Ovary (tissue), 9 donors: Measurements from ENCODE around the gene KCNG2. TPM values are rescaled to one million over a fixed set of nuclear protein-coding genes. Genes with fewer than 3 reads are reported as not detected.

Experiments
- DNase-seq, 5 donors: peaks; one replicate each; pipeline ENCODE4 v3.0.0-alpha.2; 2019 to 2020
- H3K27ac ChIP-seq, 2 donors: fragments of 200-600 bp; one replicate each; pipeline versions ENCODE4 v1.5.1 to v1.8.0; 2019 to 2022
- H3K27me3 ChIP-seq: fragments of 200-600 bp; one replicate; pipeline ENCODE4 v1.8.0; 2022
- H3K36me3 ChIP-seq: fragments of 200-600 bp; sonication (generic); one replicate; pipeline ENCODE4 v1.5.1; 2019
- H3K4me1 ChIP-seq: one replicate; pipeline ENCODE4 v1.8.1; 2013; ENCODE audit warnings: mild to moderate bottlenecking, moderate library complexity; ENCODE audit not compliant: insufficient read depth
- H3K4me3 ChIP-seq: fragments of 200-600 bp; sonication (generic); one replicate; pipeline ENCODE4 v1.5.1; 2017
- H3K9me3 ChIP-seq, 2 donors: fragments of 200-600 bp in 1 of 2; sonication (generic) in 1 of 2; one replicate each; pipeline versions ENCODE4 v1.5.1 to v1.8.1; 2013 to 2019; ENCODE audit warnings: mild to moderate bottlenecking in 1 of 2, moderate library complexity in 1 of 2
- CTCF ChIP-seq, 3 donors: fragments of 450-650 bp in 2 of 3; fragments of 200-600 bp in 1 of 3; IDR thresholded peaks; one replicate each; pipeline versions ENCODE4 v1.5.1 to v1.8.0; 2016 to 2022; ENCODE audit warnings: antibody characterized with exemption in 3 of 3, mild to moderate bottlenecking in 1 of 3
- EP300 ChIP-seq: sonication (generic); formaldehyde crosslinking; IDR thresholded peaks from one replicate; pipeline ENCODE4 v1.6.1; 2017; ENCODE audit warnings: antibody characterized with exemption
- POLR2A ChIP-seq: fragments of 450-650 bp; IDR thresholded peaks from one replicate; pipeline ENCODE4 v1.6.1; 2017; ENCODE audit warnings: antibody characterized with exemption, mild to moderate bottlenecking, moderate library complexity
- WGBS, 3 donors: extraction: QIAGEN DNeasy Blood & Tissue Kit in 1 of 3; methylation state at CpG; one replicate each; pipeline versions ENCODE4 v1.1.5 to v1.1.7; 2013 to 2017; 5-methylcytosine and 5-hydroxymethylcytosine counted together
- intact Hi-C, 4 donors: fragments of 100-400 bp; cut with DNase I; formaldehyde crosslinking; loops; one replicate each; pipeline versions ENCODE4 v1.11.0 to v1.15.1; 2022 to 2023
- polyA plus RNA-seq, 2 donors: library from polyadenylated mRNA; stranded (reverse); fragments of 200-250 nt in 1 of 2; fragments of 350-450 nt in 1 of 2; fragmentation: Illumina TruSeq in 1 of 2; extraction: RNeasy Lipid Tissue Mini Kit (QIAGEN cat#74804) in 1 of 2; gene quantifications; one replicate each; pipeline ENCODE4 v1.2.3, GENCODE V29; 2013 to 2014
- total RNA-seq, 7 donors: library from RNA; depleted of rRNA in 2 of 7; stranded (reverse); fragments of >200 nt in 2 of 7; fragmentation: NEBNext Ultra II Directional in 3 of 7; extraction: Animal tissue kit (Norgen Biotek cat#: 25700) in 3 of 7; gene quantifications; one replicate each; pipeline versions ENCODE4 v1.1.0 to v1.2.4, GENCODE V29; 2016 to 2023
- donor health status: DM: no; HTN: no; CAD: no; lungs with moderate emphysema.
- donor health status: DM: no; HTN: no; CAD: no.
- donor health status: Bipolar disorder and iron deficiency.
- donor health status: DM: yes; HTN: yes; CAD: no.
- donor health status: DM: no; HTN: no; CAD: no.
- donor health status: DM: yes; HTN: yes; CAD: no.

Gene KCNG2
- total and polyA plus RNA-seq, 9 donors, result 0.10 to 0.80 (median 0.21) TPM; not detected in 3

GRCh38 chr18:79938196-79938595, 140.5 kb downstream of the KCNG2 start:
- intact Hi-C loops, result no loop called here
- TF ChIP-seq EP300 (no peak), CTCF (IDR thresholded peaks at IDR 0.05) (no peak), POLR2A (no peak)
- Histone ChIP-seq H3K4me3 (no peak overlapping the region), H3K4me1 (peaks cover 2% of the 10 kb centered on the region), H3K27me3 (no peaks in the 10 kb centered on the region), H3K36me3 (no peaks in the 10 kb centered on the region), H3K9me3 (no peaks in the 10 kb centered on the region), H3K27ac (no peak overlapping the region)
- 90 to 92% (median 91%) methylated on average over 9 of the region's 9 CpGs for WGBS, 3 donors
- DNase-seq, result peak in 2 of 5 donors; percentile 1 to 4

- H3K4me3 ChIP-seq, result no peak overlapping the region
- H3K9me3 ChIP-seq, result no peaks in the 10 kb centered on the region
- 75 to 78% (median 78%) methylated on average over 5 of the region's 5 CpGs for WGBS, 3 donors
- TF ChIP-seq EP300 (no peak), CTCF (IDR thresholded peaks at IDR 0.05) (no peak), POLR2A (no peak)
- no peak for DNase-seq
- no peaks in the 10 kb centered on the region for H3K36me3 ChIP-seq
- H3K27me3 ChIP-seq, result no peaks in the 10 kb centered on the region
- intact Hi-C loops, result no loop called here
- H3K4me1 ChIP-seq, result peaks cover 4% of the 10 kb centered on the region
- no peak overlapping the region for H3K27ac ChIP-seq
These were observed 141.4 kb downstream of the KCNG2 start for GRCh38 chr18:79939096-79939495.

- intact Hi-C loops, result no loop called here
- TF ChIP-seq POLR2A (no peak), CTCF (IDR thresholded peaks at IDR 0.05) (no peak), EP300 (no peak)
- Histone ChIP-seq H3K27ac (no peak overlapping the region), H3K36me3 (no peaks in the 10 kb centered on the region), H3K4me3 (no peak overlapping the region), H3K9me3 (no peaks in the 10 kb centered on the region), H3K4me1 (peaks cover 11% of the 10 kb centered on the region), H3K27me3 (no peaks in the 10 kb centered on the region)
- DNase-seq, result peak in 3 of 5 donors; percentile 5 to 19 (median 9)
- 92 to 96% (median 95%) methylated on average over 18 of the region's 18 CpGs for WGBS, 3 donors
These were observed 142.5 kb downstream of the KCNG2 start for GRCh38 chr18:79940126-79940813.

- TF ChIP-seq EP300 (no peak), CTCF (IDR thresholded peaks at IDR 0.05) (no peak), POLR2A (no peak)
- no peaks in the 10 kb centered on the region for H3K36me3 ChIP-seq
- peaks cover 11% of the 10 kb centered on the region for H3K4me1 ChIP-seq
These were observed 143.2 kb downstream of the KCNG2 start for GRCh38 chr18:79940814-79941472.

More at GRCh38 chr18:79940814-79941472, 143.2 kb downstream of the KCNG2 start:
- Histone ChIP-seq H3K4me3 (no peak overlapping the region), H3K27ac (no peak overlapping the region), H3K27me3 (no peaks in the 10 kb centered on the region), H3K9me3 (no peaks in the 10 kb centered on the region)
- DNase-seq, result peak in 4 of 5 donors; percentile 6 to 33 (median 20)
- intact Hi-C loops, result no loop called here
- 76 to 91% (median 83%) methylated on average over 12 to 17 of the region's 17 CpGs for WGBS, 3 donors
